DOHH2 (cell line): ENCODE data around the gene ATP9B.

Experiments
- EZH2phosphoT487 ChIP-seq: fragments of 200-600 bp; sonication (generic); IDR thresholded peaks from 2 replicates; pipeline ENCODE4 v1.6.1; 2017; ENCODE audit warnings: borderline replicate concordance, mild to moderate bottlenecking, antibody characterized with exemption, low read length, moderate library complexity, mixed read lengths
- TF ChIP-seq, protein P1 (sequence below): fragments of 200-600 bp; sonication (generic); IDR thresholded peaks from one replicate; pipeline ENCODE4 v1.5.1; 2014; ENCODE audit warnings: antibody characterized with exemption, mild to moderate bottlenecking, low read depth, low read length; ENCODE audit not compliant: poor library complexity, severe bottlenecking

DNA sequence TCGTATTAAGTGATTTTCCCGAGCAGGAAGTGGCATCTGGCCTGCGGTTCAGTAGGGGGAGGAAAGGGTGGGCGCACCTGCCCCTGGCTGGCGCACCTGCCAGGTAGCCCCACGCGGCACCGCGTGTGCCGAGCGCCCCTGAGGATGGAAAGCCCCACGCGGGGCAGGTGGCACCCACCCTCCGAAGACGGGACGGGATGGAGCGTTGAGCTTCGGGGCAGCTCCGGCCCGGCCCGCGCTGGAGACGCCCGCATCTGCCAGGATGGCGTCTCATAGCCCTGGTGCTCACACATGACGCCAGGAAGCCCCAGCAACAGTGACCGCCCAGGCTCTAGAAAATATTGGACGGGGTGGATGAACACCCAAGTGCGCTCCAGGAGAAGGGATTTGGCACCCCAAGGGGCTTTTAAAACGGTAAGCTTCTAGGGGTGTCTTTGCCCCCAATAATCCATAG lies 324.0 kb downstream of the ATP9B start:
- TF ChIP-seq EZH2phosphoT487, result no peak
- TF ChIP-seq, protein P1, sequence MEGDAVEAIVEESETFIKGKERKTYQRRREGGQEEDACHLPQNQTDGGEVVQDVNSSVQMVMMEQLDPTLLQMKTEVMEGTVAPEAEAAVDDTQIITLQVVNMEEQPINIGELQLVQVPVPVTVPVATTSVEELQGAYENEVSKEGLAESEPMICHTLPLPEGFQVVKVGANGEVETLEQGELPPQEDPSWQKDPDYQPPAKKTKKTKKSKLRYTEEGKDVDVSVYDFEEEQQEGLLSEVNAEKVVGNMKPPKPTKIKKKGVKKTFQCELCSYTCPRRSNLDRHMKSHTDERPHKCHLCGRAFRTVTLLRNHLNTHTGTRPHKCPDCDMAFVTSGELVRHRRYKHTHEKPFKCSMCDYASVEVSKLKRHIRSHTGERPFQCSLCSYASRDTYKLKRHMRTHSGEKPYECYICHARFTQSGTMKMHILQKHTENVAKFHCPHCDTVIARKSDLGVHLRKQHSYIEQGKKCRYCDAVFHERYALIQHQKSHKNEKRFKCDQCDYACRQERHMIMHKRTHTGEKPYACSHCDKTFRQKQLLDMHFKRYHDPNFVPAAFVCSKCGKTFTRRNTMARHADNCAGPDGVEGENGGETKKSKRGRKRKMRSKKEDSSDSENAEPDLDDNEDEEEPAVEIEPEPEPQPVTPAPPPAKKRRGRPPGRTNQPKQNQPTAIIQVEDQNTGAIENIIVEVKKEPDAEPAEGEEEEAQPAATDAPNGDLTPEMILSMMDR, result no peak
